Measurements from ENCODE around the gene BRSK2.
"Not testable (repeated sequence)": the region's sequence is repeated elsewhere in the genome, so short reads cannot be mapped to it uniquely, and the experiment has no call there.

The BRSK2 gene

DNA sequence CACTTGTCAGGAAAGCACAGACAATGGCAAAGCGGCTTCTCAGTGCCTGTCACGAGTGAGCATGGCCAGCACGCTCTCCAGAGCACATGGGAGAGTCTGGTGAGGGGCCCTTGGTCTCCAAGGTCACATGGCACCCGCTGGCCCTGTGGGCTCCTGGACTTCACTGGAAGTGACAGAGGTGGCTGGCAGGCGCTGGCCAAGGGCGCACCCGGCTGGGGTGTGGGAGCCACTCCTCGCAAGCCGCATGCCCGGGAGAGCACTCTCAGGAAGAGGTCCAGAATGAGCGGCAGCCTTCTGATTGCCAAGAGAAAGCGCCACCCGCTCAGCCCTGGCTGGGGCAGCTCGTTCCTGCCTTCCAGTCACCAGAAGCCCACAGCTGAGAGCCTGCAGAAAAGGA, 114.0 kb downstream of the BRSK2 start:
- no peak for FAIRE-seq

DNA sequence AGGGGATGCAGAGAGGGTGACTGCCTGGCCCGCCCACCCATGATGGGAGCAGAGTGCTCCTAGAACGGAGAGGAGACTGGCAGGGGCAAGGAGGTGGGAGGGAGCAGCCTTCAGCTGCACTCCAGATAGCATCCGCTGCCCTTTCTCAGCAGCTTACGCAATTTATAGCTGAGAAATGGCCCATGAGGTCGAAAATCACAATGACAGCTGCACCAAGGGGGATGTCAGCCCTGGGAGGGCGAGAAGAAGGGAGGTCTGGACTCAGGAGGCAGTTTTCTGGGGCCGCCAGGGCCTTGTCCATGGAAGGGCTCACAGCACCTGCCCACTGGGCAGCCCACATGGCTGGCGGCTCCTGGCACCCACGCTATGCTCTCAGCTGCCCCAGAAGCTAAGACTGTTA, 114.4 kb downstream of the BRSK2 start:
- DNase-seq (ENCODE audit: extremely low spot score, insufficient read length, low read depth) = no peak
- no peak for FAIRE-seq

More for the DNA sequence above, 114.0 kb downstream of the BRSK2 start:
- DNase-seq (ENCODE audit: extremely low spot score, insufficient read length, low read depth) = no peak

DNA sequence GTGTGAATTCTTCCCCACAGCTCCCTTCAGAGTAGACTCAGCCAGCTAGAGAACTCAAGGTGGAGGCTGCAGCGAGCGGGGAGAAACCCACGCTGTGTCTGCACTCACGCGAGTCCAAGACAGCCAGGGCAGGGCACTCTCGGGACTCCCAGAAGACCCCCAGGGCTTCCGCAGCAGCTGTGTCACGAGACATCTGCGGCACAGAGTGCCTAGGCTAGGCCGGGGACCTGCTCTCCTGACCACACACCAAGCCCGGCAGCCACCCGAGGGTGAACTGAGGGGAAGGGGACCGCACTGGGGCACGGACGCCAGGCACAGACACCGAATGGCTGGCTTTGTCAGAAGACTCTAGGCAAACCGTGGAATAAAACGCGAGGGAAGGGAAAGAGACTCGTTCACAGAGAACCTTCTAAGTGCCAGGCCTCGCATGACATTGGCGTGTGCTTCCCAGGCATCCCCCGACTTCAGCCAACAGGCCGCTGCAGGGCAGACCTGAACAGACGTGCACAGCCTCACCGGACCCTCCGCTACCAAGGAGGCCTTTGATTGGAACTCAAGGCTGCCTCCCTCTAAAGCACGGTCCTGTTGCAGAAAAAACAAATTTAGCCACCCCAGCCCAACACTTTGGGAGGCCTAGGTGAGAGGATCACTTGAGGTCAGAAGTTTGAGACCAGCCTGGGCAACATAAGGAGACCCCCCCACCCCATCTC, 115.0 kb downstream of the BRSK2 start:
- FAIRE-seq = no peak
- DNase-seq (ENCODE audit: extremely low spot score, insufficient read length, low read depth) = no peak

DNA sequence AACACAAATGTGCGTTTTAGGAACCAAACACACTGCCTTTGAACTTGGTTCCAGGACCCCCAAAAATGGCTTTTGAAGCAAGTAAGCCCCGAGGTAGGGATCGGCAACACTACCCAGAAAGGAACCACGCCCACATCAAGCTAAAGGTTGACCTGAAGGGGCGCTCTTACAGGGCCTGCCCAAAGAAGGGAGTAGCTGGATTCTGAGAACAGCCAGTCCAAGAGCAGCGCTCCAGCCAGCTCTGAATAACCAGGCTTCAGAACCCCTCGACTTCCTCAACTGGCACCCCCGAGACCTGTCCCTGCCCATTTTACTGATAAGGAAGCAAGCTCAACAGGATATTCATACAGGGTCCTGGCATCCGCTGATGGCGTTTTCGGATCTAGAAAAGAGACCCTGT, 115.7 kb downstream of the BRSK2 start:
- no peak for FAIRE-seq

DNA sequence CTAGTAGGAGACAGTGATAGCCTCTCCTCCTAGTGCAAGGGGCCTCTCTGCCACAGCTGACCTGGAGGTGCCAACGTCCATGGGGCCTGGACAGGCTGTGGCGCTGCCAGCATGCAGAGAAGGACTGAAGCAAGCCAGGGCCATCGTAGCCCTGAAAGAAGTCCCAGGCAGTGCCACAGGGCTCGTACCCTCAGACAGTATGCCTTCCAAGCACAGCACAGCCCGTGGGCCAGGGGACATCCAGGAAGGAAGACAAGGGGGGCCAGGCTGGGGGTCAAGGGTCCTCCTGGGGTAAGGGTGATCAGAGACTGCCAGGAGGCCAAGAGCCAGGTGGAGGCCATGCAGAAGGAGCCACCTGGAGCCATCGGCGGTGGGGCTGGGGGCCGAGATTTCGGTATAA, 117.2 kb downstream of the BRSK2 start:
- FAIRE-seq (no peak), DNase-seq (ENCODE audit: extremely low spot score, insufficient read length, low read depth) (no peak)

More for the DNA sequence above, 115.7 kb downstream of the BRSK2 start:
- DNase-seq (ENCODE audit: extremely low spot score, insufficient read length, low read depth) = no peak

DNA sequence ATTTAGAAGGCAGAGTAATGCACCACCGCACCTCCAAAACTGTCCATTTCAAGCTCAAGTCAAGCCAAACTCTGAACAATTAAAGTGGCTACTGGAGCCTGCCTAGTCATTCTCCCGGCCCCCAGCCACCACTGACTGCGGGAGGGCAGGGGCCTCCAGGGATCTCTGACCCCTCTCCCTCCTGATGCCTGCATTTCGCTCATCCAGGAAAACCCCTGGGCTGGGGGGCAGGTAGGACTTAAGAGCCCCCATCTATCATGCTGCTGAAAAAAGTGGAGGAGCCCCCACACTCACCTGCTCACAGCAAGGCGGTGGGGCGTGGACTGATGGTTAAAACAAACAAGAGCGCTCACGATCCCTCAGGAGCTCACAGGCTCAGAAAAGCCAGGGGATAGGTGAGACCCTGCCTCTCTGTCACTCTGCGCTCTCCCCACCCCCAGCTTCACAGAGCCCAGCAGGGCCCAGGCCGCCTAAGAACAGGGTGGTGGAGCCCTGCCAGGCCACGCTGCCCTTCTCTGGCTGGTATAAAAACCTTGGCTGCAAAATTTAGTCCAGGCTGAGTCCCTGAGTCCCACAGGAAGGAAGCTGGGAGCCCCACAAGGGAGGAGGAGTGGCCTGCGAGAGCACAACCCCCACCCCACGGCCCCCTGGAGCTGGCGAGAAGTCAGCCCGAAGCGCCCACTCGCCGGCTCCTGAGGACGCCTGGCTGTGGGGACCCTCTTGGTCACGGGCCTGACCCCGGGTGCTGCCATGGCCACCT, 117.8 kb downstream of the BRSK2 start:
- FAIRE-seq = no peak
- DNase-seq (ENCODE audit: extremely low spot score, insufficient read length, low read depth) = no peak

DNA sequence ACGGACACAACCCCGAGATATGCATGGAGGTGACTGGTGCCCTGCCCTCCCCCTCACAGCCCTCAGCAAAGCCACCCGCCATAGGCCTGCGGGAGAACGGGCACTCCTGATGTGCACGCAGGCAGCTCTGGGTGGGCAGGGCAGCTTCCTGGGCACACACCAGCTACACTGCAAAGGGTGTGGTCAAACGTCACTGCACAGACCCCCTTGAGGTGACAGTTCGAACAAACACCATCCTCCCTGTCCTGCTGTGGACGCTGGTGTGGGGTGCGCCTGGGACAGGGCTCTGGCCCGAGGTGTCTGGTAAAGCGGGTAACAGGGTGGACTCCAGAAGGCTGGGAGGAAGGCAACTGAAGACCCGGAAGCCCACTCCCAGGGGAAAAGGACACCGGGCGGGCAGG, 118.8 kb downstream of the BRSK2 start:
- FAIRE-seq = no peak
- no peak for DNase-seq (ENCODE audit: extremely low spot score, insufficient read length, low read depth)

DNA sequence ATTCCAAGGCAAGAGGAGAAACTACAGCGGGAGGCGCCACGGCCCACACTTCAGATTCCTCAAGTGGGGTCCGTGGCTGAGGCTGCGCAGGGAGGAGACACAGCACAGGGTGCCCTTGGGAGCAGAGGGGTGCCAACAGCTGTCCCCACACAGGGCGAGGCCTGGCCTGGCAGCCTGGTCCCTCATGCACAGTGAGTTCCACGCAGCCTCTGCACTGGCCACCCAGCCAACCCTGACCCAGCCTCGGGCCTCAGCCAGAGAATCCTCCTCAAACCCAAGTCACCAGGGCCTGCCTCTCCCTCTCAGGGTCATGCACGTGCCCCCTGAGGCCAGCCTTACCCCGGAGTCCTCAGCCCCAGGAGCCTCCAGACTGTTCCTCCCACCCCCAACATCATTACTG, 119.3 kb downstream of the BRSK2 start:
- no peak for DNase-seq (ENCODE audit: extremely low spot score, insufficient read length, low read depth)
- no peak for FAIRE-seq

DNA sequence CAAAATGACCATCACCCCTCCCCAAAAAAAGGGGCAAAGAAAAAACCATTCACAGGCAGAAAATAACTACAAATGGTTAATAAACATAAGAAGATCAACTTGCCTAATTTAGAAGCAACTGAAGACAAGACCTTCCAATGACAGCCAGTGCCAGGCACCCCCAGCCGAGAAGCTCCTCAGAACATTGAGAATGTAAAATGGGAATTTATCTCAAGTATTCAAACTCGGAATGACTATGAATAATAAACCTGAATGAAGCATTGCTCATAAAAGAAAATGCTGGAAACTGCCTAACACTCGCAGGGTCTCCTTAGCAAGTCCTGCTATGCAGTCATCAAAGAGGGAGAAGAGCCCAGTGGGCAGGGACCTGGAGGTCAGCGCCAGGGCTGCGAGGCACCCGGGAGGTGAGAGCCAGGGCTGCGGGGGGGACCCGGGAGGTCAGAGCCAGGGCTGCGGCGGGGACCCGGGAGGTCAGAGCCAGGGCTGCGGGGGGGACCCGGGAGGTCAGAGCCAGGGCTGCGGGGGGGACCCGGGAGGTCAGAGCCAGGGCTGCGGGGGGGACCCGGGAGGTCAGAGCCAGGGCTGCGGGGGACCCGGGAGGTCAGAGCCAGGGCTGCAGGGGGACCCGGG, 120.0 kb downstream of the BRSK2 start:
- FAIRE-seq = no peak
- DNase-seq (ENCODE audit: extremely low spot score, insufficient read length, low read depth) = no peak

DNA sequence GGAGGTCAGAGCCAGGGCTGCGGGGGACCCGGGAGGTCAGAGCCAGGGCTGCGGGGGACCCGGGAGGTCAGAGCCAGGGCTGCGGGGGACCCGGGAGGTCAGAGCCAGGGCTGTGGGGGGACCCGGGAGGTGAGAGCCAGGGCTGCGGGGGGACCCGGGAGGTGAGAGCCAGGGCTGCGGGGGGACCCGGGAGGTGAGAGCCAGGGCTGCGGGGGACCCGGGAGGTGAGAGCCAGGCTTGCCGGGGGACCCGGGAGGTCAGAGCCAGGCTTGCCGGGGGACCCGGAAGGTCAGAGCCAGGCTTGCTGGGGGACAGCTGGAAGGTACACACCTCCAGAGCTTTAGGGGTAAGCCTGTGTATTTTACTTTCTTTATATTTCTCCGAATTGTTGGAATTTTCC, 120.6 kb downstream of the BRSK2 start:
- DNase-seq (ENCODE audit: extremely low spot score, insufficient read length, low read depth); FAIRE-seq: not testable (repeated sequence)

DNA sequence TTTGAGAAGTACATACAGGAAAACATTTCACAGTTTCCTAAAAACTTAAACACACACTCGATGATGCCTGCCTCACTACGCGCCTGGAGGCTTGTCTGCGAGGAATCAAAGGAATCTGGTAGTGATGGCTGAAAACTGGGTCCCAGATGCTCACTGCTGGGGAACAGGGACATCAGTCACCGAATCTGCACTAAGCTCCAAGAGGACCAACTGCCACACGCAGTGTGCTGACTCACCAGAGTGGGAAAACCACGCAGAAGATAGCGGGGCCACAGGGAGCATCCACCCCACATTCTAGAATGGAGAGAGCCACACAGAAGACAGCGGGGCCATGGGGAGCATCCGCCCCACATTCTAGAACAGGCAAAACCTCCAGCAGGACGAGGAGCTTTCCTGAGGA, 121.2 kb downstream of the BRSK2 start:
- no peak for FAIRE-seq

DNA sequence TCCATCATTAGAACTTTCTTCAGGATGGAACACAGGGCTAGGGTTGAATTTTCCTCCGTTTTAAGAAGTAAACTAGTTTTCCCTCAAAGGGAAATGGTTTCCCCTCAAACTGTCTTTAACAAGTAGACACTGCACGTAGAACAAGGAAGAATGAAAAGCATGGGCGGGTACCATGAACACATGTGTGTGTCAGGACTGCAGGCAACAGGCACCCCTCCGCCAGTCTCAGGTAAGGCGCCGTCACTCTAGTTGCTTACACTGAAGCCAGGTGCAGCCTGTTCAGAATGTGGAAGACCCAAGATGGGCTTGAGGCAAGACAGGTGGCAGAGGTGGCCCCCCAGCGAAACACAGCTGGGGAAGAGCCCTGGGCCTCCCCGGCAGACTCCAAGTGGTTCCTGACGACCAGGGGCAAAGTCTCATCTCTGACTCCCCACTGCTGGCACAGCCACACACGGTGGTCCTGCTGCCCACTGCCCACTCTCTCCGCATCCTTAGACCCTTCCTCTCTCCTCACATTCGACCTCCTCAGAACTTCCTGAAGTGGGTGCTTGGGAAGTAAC, 122.3 kb downstream of the BRSK2 start:
- DNase-seq (ENCODE audit: extremely low spot score, insufficient read length, low read depth) (no peak), FAIRE-seq (no peak)

More for the DNA sequence above, 121.2 kb downstream of the BRSK2 start:
- DNase-seq (ENCODE audit: extremely low spot score, insufficient read length, low read depth) = no peak
